IMR-90 (cell line): ENCODE measurements around the gene RPS16.

ENCODE experiments used
- CHD1 ChIP-seq: IDR thresholded peaks from 2 replicates; pipeline ENCODE4 v1.6.1; 2012; ENCODE audit warnings: low read depth, low read length, improper control_type of control experiment
- MAFK ChIP-seq: IDR thresholded peaks from 2 replicates; pipeline ENCODE4 v1.6.1; 2012; ENCODE audit warnings: low read depth, low read length, improper control_type of control experiment
- POLR2A ChIP-seq: IDR thresholded peaks from 2 replicates; pipeline ENCODE4 v1.6.1; 2012; ENCODE audit warnings: mild to moderate bottlenecking, low read depth, low read length
- RCOR1 ChIP-seq: IDR thresholded peaks from 2 replicates; pipeline ENCODE4 v1.6.1; 2012; ENCODE audit warnings: mild to moderate bottlenecking, low read length, improper control_type of control experiment; ENCODE audit not compliant: insufficient replicate concordance
- RFX5 ChIP-seq: IDR thresholded peaks from 2 replicates; pipeline ENCODE4 v1.8.0; 2012; ENCODE audit warnings: low read depth, mild to moderate bottlenecking, low read length, moderate library complexity
- SMC3 ChIP-seq: fragments of 150-350 bp; IDR thresholded peaks from 2 replicates; pipeline ENCODE4 v1.6.1; 2016; ENCODE audit warnings: low read depth, mild to moderate bottlenecking, antibody characterized with exemption, low read length, moderate library complexity
- TF ChIP-seq, protein P1 (sequence below): conservative IDR thresholded peaks from 2 replicates; pipeline ENCODE4 v1.5.1; 2012; ENCODE audit warnings: mild to moderate bottlenecking, low read depth, low read length, improper control_type of control experiment

GRCh38 chr19:39479916-39480315 lies 44.2 kb upstream of the RPS16 start:
- TF ChIP-seq, protein P1, sequence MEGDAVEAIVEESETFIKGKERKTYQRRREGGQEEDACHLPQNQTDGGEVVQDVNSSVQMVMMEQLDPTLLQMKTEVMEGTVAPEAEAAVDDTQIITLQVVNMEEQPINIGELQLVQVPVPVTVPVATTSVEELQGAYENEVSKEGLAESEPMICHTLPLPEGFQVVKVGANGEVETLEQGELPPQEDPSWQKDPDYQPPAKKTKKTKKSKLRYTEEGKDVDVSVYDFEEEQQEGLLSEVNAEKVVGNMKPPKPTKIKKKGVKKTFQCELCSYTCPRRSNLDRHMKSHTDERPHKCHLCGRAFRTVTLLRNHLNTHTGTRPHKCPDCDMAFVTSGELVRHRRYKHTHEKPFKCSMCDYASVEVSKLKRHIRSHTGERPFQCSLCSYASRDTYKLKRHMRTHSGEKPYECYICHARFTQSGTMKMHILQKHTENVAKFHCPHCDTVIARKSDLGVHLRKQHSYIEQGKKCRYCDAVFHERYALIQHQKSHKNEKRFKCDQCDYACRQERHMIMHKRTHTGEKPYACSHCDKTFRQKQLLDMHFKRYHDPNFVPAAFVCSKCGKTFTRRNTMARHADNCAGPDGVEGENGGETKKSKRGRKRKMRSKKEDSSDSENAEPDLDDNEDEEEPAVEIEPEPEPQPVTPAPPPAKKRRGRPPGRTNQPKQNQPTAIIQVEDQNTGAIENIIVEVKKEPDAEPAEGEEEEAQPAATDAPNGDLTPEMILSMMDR, result no peak
- no peak for TF ChIP-seq POLR2A
- no peak for TF ChIP-seq MAFK
- TF ChIP-seq CHD1, result no peak
- TF ChIP-seq RCOR1, result no peak
- TF ChIP-seq RFX5, result no peak
- no peak for TF ChIP-seq SMC3
